SK-N-SH (cell line): ENCODE data around the gene SIGLEC12. TPM values are rescaled to one million over a fixed set of nuclear protein-coding genes. Genes with fewer than 3 reads are reported as not detected.

ENCODE experiments used
- CTCF ChIA-PET: fragments of 300-600, 350-600 bp; formaldehyde crosslinking; extraction: SDS; loops from one replicate; lab custom pipeline; 2021; lab: Yijun Ruan, JAX
- POLR2A ChIA-PET: fragments of 350-600 bp; sonication (Branson Sonifier 250); formaldehyde crosslinking; extraction: SDS; loops from one replicate; lab custom pipeline; 2020; ENCODE audit warnings: antibody characterized with exemption, inconsistent platforms; lab: Yijun Ruan, JAX
- DNase-seq: peaks from one replicate; pipeline ENCODE4 v3.0.0; 2012
- H2AFZ ChIP-seq: fragments of 200-600 bp; sonication (generic); 2 replicates; pipeline ENCODE4 v1.8.1; 2016; ENCODE audit warnings: antibody characterized with exemption, mild to moderate bottlenecking, low read depth
- H3F3A ChIP-seq: fragments of 200-600 bp; sonication (generic); replicated peaks from 2 replicates; pipeline ENCODE3; 2016; ENCODE audit warnings: antibody characterized with exemption, mild to moderate bottlenecking; ENCODE audit not compliant: insufficient read depth
- H3K27ac ChIP-seq, 2 experiments: fragments of 200-500 bp in 1 of 2; fragments of 200-600 bp in 1 of 2; sonication (Bioruptor generic) in 1 of 2; sonication (generic), shearing (Covaris generic) in 1 of 2; 2 replicates each; pipeline versions ENCODE4 v1.5.1 to v1.6.1; 2014 to 2016; ENCODE audit warnings: low read depth in 2 of 2, inconsistent platforms in 1 of 2, low read length in 1 of 2, mild to moderate bottlenecking in 1 of 2, mixed read lengths in 1 of 2
- H3K27me3 ChIP-seq: fragments of 200-600 bp; sonication (generic), shearing (Covaris generic); 2 replicates; pipeline ENCODE4 v1.6.1; 2016; ENCODE audit warnings: mixed run types; ENCODE audit not compliant: insufficient read depth
- H3K36me3 ChIP-seq, 2 experiments: fragments of 200-500 bp in 1 of 2; fragments of 200-600 bp in 1 of 2; sonication (Bioruptor generic) in 1 of 2; sonication (generic) in 1 of 2; replicated peaks in 1 of 2; 2 replicates each; pipeline versions ENCODE3 to v1.5.1; 2014 to 2016; ENCODE audit warnings: low read length in 1 of 2, mild to moderate bottlenecking in 1 of 2; ENCODE audit not compliant: insufficient read depth in 2 of 2, control insufficient read depth in 1 of 2
- H3K4me1 ChIP-seq, 2 experiments: fragments of 200-500 bp in 1 of 2; fragments of 200-600 bp in 1 of 2; sonication (Bioruptor generic) in 1 of 2; sonication (generic), shearing (Covaris generic) in 1 of 2; 2 replicates each; pipeline versions ENCODE4 v1.5.1 to v1.6.1; 2014 to 2016; ENCODE audit warnings: low read depth in 1 of 2, low read length in 1 of 2, mixed run types in 1 of 2; ENCODE audit not compliant: insufficient read depth in 2 of 2, control insufficient read depth in 1 of 2
- H3K4me2 ChIP-seq: fragments of 200-600 bp; sonication (generic), shearing (Covaris generic); 2 replicates; pipeline ENCODE4 v1.6.1; 2017; ENCODE audit warnings: mixed run types
- H3K4me3 ChIP-seq, 2 experiments: fragments of 200-500 bp in 1 of 2; fragments of 200-600 bp in 1 of 2; sonication (Bioruptor generic) in 1 of 2; sonication (generic), shearing (Covaris generic) in 1 of 2; 2 replicates each; pipeline versions ENCODE4 v1.5.1 to v1.8.1; 2014 to 2016; ENCODE audit warnings: low read depth in 2 of 2, inconsistent platforms in 1 of 2, low read length in 1 of 2, mild to moderate bottlenecking in 1 of 2, mixed read lengths in 1 of 2, moderate library complexity in 1 of 2
- H3K79me2 ChIP-seq: fragments of 200-600 bp; sonication (generic); 2 replicates; pipeline ENCODE4 v1.8.1; 2017; ENCODE audit warnings: mild to moderate bottlenecking; ENCODE audit not compliant: insufficient read depth
- H3K9ac ChIP-seq: fragments of 200-600 bp; sonication (generic); 2 replicates; pipeline ENCODE4 v1.6.1; 2017; ENCODE audit warnings: mixed run types
- H3K9me2 ChIP-seq: fragments of 200-600 bp; sonication (generic); 2 replicates; pipeline ENCODE4 v1.6.1; 2017; ENCODE audit warnings: mixed run types
- H3K9me3 ChIP-seq: fragments of 200-600 bp; sonication (generic); 2 replicates; pipeline ENCODE4 v1.6.1; 2017; ENCODE audit warnings: mixed run types, mild to moderate bottlenecking, moderate library complexity
- H4K20me1 ChIP-seq: fragments of 200-600 bp; sonication (generic); 2 replicates; pipeline ENCODE4 v1.6.1; 2017; ENCODE audit warnings: mild to moderate bottlenecking, mixed run types; ENCODE audit not compliant: insufficient read depth
- CTCF ChIP-seq: fragments of 200-600 bp; sonication (generic); IDR thresholded peaks from 2 replicates; pipeline ENCODE4 v1.6.1; 2017; ENCODE audit warnings: antibody characterized with exemption, mild to moderate bottlenecking, moderate library complexity
- EP300 ChIP-seq, 2 experiments: IDR thresholded peaks; 2 replicates each; pipeline versions ENCODE4 v1.4.0 to v1.6.1; 2012; ENCODE audit warnings: borderline replicate concordance in 1 of 2, low read depth in 1 of 2, low read length in 1 of 2
- EZH2phosphoT487 ChIP-seq: fragments of 200-600 bp; sonication (generic); IDR thresholded peaks from 2 replicates; pipeline ENCODE4 v1.6.1; 2017; ENCODE audit warnings: low read depth, mixed run types, mild to moderate bottlenecking, antibody characterized with exemption, moderate library complexity, borderline replicate concordance
- FOSL2 ChIP-seq: IDR thresholded peaks from 2 replicates; pipeline ENCODE4 v1.4.0; 2012; ENCODE audit warnings: low read depth, mild to moderate bottlenecking, moderate library complexity, borderline replicate concordance
- FOXM1 ChIP-seq: IDR thresholded peaks from 2 replicates; pipeline ENCODE4 v1.4.0; 2012; ENCODE audit warnings: low read depth, mild to moderate bottlenecking
- MAX ChIP-seq: IDR thresholded peaks from 2 replicates; pipeline ENCODE4 v1.4.0; 2012; ENCODE audit warnings: low read depth
- POLR2AphosphoS5 ChIP-seq: IDR thresholded peaks from 2 replicates; pipeline ENCODE4 v1.6.1; 2012; ENCODE audit warnings: low read depth, low read length
- RCOR1 ChIP-seq: fragments of 150-350 bp; IDR thresholded peaks from 2 replicates; pipeline ENCODE4 v1.6.1; 2017; ENCODE audit warnings: antibody characterized with exemption, low read length
- REST ChIP-seq: IDR thresholded peaks from 2 replicates; pipeline ENCODE4 v1.6.1; 2012; ENCODE audit warnings: mild to moderate bottlenecking, low read depth, low read length, moderate library complexity
- RXRA ChIP-seq: IDR thresholded peaks from 2 replicates; pipeline ENCODE4 v1.4.0; 2012; ENCODE audit warnings: low read depth, mild to moderate bottlenecking, borderline replicate concordance
- SIN3A ChIP-seq: IDR thresholded peaks from 2 replicates; pipeline ENCODE4 v1.6.1; 2012; ENCODE audit warnings: low read depth, mild to moderate bottlenecking, low read length, moderate library complexity, borderline replicate concordance
- USF2 ChIP-seq: fragments of 150-350 bp; IDR thresholded peaks from 2 replicates; pipeline ENCODE4 v1.6.1; 2017; ENCODE audit warnings: antibody characterized with exemption, low read length, low read depth, borderline replicate concordance
- WGBS: methylation state at CpG from one replicate; pipeline ENCODE4 v1.1.6; 2017; ENCODE audit warnings: low lambda C conversion rate; 5-methylcytosine and 5-hydroxymethylcytosine counted together
- polyA plus RNA-seq, 3 experiments: library from polyadenylated mRNA; depleted of rRNA; stranded (reverse); fragments of >200 nt; gene quantifications; 2 replicates each; pipeline ENCODE4 v1.2.3, GENCODE V29; 2012

Gene SIGLEC12
- polyA plus RNA-seq, 1 of the 3 experiments (the other 2 are of a cell fraction), result not detected

- TF ChIP-seq SIN3A, result no peak
Observed at GRCh38 chr19:51514866-51515481, 13.4 kb upstream of the SIGLEC12 start (continued).

GRCh38 chr19:51513968-51514367 is 12.4 kb upstream of the SIGLEC12 start:
- H3K4me1 ChIP-seq, result no peaks in the 10 kb centered on the region
- DNase-seq, result no peak
- no peak overlapping the region for H3K27ac ChIP-seq
- no peaks in the 10 kb centered on the region for H3K36me3 ChIP-seq
- 4% methylated on average over 2 of the region's 2 CpGs for WGBS
- no peak overlapping the region for H2AFZ ChIP-seq
- H3K79me2 ChIP-seq, result no peaks in the 10 kb centered on the region
- no peaks in the 10 kb centered on the region for H4K20me1 ChIP-seq
- no peak overlapping the region for H3K4me3 ChIP-seq
- H3K9ac ChIP-seq, result no peak overlapping the region
- H3F3A ChIP-seq, result no peaks in the 10 kb centered on the region
- H3K27me3 ChIP-seq, result peaks cover 15% of the 10 kb centered on the region; the same call in 1 of the 2 replicates
- ChIA-PET POLR2A (no interaction called here), CTCF (interaction anchor here (0.7 to 2.9 kb wide), 15 partner anchors 9 to 355 kb away, joined by 3 to 16 read pairs (median 4); no protein-coding TSS in a partner anchor)
- H3K9me3 ChIP-seq, result no peaks in the 10 kb centered on the region
- H3K9me2 ChIP-seq, result no peaks in the 10 kb centered on the region
- TF ChIP-seq EP300 (IDR thresholded peaks at IDR 0.05; ENCODE audit: borderline replicate concordance in 1 of 2, low read depth in 1 of 2, low read length in 1 of 2) (no peak), FOXM1 (no peak), RCOR1 (no peak), REST (no peak), POLR2AphosphoS5 (no peak), RXRA (no peak)
- H3K4me2 ChIP-seq, result no peak overlapping the region

GRCh38 chr19:51511353-51511752 is 9.8 kb upstream of the SIGLEC12 start:
- H3K9me3 ChIP-seq, result no peaks in the 10 kb centered on the region
- no peak overlapping the region for H3K27ac ChIP-seq
- no peak overlapping the region for H3K4me2 ChIP-seq
- CTCF ChIA-PET, result interaction anchor here (1.8 kb wide), 1 partner anchor 150 kb away, joined by 4 read pairs; no protein-coding TSS in a partner anchor
- no peak overlapping the region for H2AFZ ChIP-seq
- POLR2A ChIA-PET, result no interaction called here
- no peak overlapping the region; a peak in 1 of 4 replicates for H3K4me3 ChIP-seq
- H3K9me2 ChIP-seq, result no peaks in the 10 kb centered on the region
- 4% methylated on average over 6 of the region's 6 CpGs for WGBS
- no peak overlapping the region for H3K9ac ChIP-seq
- no peaks in the 10 kb centered on the region for H3K79me2 ChIP-seq
- H4K20me1 ChIP-seq, result no peaks in the 10 kb centered on the region
- peaks cover 25% of the 10 kb centered on the region; the same call in 1 of the 2 replicates for H3K27me3 ChIP-seq
- no peaks in the 10 kb centered on the region for H3K36me3 ChIP-seq
- no peaks in the 10 kb centered on the region for H3F3A ChIP-seq
- DNase-seq, result peak; percentile 27
- TF ChIP-seq EZH2phosphoT487 (no peak), RCOR1 (no peak), REST (no peak), FOSL2 (no peak), USF2 (no peak), EP300 (IDR thresholded peaks at IDR 0.05; ENCODE audit: borderline replicate concordance in 1 of 2, low read depth in 1 of 2, low read length in 1 of 2) (no peak), MAX (no peak), CTCF (peak; percentile 42)
- no peaks in the 10 kb centered on the region for H3K4me1 ChIP-seq
